H1 (cell line): ENCODE results near the gene POLE2.

Source experiments
- FOSL1 ChIP-seq: IDR thresholded peaks from 2 replicates; pipeline ENCODE4 v1.6.1; 2011; ENCODE audit warnings: mild to moderate bottlenecking, low read depth, low read length, moderate library complexity; ENCODE audit not compliant: insufficient read depth
- GTF2F1 ChIP-seq: IDR thresholded peaks from 2 replicates; pipeline ENCODE4 v1.6.1; 2012; ENCODE audit warnings: low read depth, low read length, improper control_type of control experiment, borderline replicate concordance
- HDAC6 ChIP-seq: IDR thresholded peaks from one replicate; pipeline ENCODE4 v1.7.1; 2012; ENCODE audit warnings: low read depth, mild to moderate bottlenecking, inconsistent platforms, low read length, moderate library complexity
- KDM5A ChIP-seq: fragments of 200-600 bp; IDR thresholded peaks from 2 replicates; pipeline ENCODE4 v1.7.1; 2012; ENCODE audit warnings: mild to moderate bottlenecking, low read length, inconsistent platforms, mixed read lengths
- NRF1 ChIP-seq: IDR thresholded peaks from 2 replicates; pipeline ENCODE4 v1.6.1; 2011; ENCODE audit warnings: mild to moderate bottlenecking, low read depth, low read length, improper control_type of control experiment
- POLR2A ChIP-seq, 2 experiments: IDR thresholded peaks; 1 replicate in 1 of 2; 2 replicates in 1 of 2; pipeline ENCODE4 v1.6.1; 2011; ENCODE audit warnings: low read depth in 2 of 2, low read length in 2 of 2, mild to moderate bottlenecking in 2 of 2; ENCODE audit errors: control extremely low read depth in 1 of 2
- POLR2AphosphoS5 ChIP-seq: IDR thresholded peaks from 2 replicates; pipeline ENCODE4 v1.6.1; 2011; ENCODE audit warnings: low read depth, low read length
- SRF ChIP-seq: IDR thresholded peaks from 2 replicates; pipeline ENCODE4 v1.6.1; 2011; ENCODE audit warnings: mild to moderate bottlenecking, low read depth, low read length, moderate library complexity
- TAF1 ChIP-seq: IDR thresholded peaks from 2 replicates; pipeline ENCODE4 v1.6.1; 2011; ENCODE audit warnings: mild to moderate bottlenecking, low read depth, low read length
- ZNF274 ChIP-seq: IDR thresholded peaks from 2 replicates; pipeline ENCODE4 v1.7.0; 2012; ENCODE audit warnings: low read length, borderline replicate concordance; ENCODE audit errors: extremely low read depth
- TF ChIP-seq, protein P1 (sequence below), 3 experiments: IDR thresholded peaks; 1 replicate in 2 of 3; 2 replicates in 1 of 3; pipeline versions ENCODE4 v1.5.1 to v1.6.1; 2011; ENCODE audit warnings: low read length in 3 of 3, mild to moderate bottlenecking in 3 of 3, inconsistent platforms in 2 of 3, low read depth in 1 of 3, moderate library complexity in 1 of 3; ENCODE audit not compliant: insufficient read depth in 1 of 3; ENCODE audit errors: control extremely low read depth in 1 of 3
- TF ChIP-seq, protein P2 (sequence below): IDR thresholded peaks from 2 replicates; pipeline ENCODE4 v1.6.1; 2012; ENCODE audit warnings: inconsistent platforms

DNA sequence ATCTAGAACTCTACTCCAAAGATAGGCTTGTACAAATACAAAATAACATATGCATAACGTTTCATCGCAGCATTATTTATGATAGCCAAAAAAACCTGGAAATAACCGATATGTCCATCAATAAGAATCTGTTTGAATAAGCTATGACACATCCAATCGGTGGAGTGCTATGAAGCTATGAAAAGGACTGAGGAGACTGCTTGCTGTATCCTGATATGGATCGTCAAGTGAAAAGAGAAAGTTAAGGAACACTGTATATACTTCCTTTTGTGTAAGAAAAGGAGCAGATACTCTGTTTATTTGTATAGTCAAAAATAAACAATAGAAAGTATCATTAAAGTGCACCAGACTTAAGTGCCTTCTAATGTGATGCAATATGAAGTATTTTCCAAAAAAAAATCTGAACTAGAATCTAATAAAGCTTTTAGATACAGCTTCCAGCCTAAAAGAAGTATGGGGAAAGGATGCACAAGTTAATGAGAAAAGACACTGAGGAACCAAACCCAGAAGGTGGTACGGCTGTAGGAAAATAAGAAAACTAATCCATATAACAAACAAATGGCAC is 4.3 kb upstream of the POLE2 start:
- TF ChIP-seq FOSL1 (no peak), HDAC6 (no peak), TAF1 (no peak), KDM5A (no peak), POLR2AphosphoS5 (no peak), GTF2F1 (no peak), SRF (no peak), POLR2A (IDR thresholded peaks at IDR 0.05; ENCODE audit: control extremely low read depth in 1 of 2, low read depth in 2 of 2, low read length in 2 of 2) (no peak), NRF1 (no peak), ZNF274 (no peak)
- TF ChIP-seq, protein P1, sequence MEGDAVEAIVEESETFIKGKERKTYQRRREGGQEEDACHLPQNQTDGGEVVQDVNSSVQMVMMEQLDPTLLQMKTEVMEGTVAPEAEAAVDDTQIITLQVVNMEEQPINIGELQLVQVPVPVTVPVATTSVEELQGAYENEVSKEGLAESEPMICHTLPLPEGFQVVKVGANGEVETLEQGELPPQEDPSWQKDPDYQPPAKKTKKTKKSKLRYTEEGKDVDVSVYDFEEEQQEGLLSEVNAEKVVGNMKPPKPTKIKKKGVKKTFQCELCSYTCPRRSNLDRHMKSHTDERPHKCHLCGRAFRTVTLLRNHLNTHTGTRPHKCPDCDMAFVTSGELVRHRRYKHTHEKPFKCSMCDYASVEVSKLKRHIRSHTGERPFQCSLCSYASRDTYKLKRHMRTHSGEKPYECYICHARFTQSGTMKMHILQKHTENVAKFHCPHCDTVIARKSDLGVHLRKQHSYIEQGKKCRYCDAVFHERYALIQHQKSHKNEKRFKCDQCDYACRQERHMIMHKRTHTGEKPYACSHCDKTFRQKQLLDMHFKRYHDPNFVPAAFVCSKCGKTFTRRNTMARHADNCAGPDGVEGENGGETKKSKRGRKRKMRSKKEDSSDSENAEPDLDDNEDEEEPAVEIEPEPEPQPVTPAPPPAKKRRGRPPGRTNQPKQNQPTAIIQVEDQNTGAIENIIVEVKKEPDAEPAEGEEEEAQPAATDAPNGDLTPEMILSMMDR (IDR thresholded peaks at IDR 0.05; ENCODE audit: control extremely low read depth in 1 of 3, insufficient read depth in 1 of 3, low read depth in 1 of 3, low read length in 3 of 3) = no peak
- TF ChIP-seq, protein P2, sequence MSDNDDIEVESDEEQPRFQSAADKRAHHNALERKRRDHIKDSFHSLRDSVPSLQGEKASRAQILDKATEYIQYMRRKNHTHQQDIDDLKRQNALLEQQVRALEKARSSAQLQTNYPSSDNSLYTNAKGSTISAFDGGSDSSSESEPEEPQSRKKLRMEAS = no peak
